Epithelial cell of prostate (primary cell): ENCODE results near the gene PPP6R1.

Experiments
- DNase-seq: peaks from one replicate; pipeline ENCODE4 v3.0.0-alpha.2; 2011; ENCODE audit warnings: low read depth, low spot score
- H3K27ac ChIP-seq: fragments of 450-650 bp; 2 replicates; pipeline ENCODE4 v1.5.1; 2017; ENCODE audit warnings: mild to moderate bottlenecking

The PPP6R1 gene

DNA sequence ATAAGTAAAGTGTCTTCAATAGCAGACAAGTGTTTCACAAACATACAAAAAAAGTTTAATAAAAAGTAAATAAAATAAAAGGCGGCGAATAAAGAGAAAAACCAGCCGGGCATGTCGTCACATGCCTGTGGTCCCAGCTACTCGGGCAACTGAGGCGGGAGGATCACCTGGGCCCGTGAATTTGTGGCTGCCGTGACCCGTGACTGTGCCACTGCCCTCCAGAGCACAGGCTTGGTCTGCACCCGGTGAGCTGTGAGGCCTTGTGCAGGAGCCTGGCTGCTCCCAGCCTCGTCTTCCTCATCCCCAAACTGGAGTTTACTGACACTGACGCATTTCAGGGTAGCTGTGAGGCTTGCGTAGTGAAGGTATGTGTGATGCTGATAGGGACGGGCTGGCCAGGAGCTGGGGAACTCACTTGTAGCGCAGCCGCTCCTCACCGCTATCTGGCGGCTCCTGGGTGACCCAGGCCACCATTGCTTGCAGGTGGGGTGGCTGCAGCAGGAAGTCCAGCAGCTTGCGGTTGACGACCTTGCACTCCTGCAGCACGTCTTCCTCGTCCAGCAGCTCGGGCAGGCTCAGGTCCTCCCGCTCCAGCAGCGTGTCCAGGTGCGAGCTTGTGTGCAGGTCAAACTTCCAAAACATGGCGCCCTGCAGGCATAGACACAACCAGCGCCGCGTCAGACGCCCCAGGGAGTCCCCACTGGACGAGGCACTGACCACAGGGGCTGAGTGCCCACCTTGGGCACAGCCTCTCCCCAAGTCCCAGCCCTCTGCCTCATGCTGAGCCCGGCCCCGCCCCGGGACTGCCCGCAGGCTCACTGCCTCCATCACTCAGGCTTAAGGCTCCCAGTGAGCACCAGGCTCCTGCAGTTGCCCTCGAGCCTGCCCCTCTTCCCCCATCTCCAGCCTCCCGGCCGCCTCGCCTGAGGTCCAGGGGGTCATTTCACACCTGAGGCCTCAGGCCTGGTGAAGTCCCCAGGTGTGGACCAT lies 12.1 kb downstream of the PPP6R1 start:
- no peak overlapping the region for H3K27ac ChIP-seq
- no peak for DNase-seq

DNA sequence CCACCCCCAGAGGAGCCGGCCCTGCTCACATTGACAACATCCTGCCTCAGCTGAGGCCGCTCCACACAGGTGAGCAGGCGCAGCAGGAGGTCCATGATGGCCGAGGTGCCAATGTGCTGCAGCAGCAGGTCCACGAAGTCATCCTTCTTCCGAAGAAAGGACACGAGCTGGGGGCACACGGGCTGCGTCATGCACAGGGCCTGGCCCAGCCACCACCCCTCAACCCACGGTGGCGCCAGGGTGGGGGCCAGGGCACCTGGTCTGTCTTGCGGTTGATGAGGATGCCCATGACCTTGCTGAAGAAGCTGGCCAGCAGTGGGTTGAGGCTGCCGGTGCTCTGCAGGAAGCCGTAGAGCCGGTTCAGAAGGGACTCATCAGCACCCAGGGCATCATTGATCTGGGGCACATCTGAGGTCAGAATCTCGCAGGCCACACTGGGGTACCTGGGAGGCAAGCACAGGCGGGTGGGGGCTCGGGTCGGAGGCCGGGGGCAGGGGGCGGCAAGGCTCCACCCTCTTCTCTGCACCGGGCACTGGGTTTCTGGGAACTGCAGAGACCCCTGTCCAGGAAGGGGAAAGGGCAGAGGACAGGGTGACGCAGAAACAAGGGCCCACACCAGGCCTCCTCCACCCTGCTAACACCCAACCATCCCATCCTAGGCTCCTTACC lies 13.4 kb downstream of the PPP6R1 start:
- no peak for DNase-seq
- no peak overlapping the region for H3K27ac ChIP-seq

DNA sequence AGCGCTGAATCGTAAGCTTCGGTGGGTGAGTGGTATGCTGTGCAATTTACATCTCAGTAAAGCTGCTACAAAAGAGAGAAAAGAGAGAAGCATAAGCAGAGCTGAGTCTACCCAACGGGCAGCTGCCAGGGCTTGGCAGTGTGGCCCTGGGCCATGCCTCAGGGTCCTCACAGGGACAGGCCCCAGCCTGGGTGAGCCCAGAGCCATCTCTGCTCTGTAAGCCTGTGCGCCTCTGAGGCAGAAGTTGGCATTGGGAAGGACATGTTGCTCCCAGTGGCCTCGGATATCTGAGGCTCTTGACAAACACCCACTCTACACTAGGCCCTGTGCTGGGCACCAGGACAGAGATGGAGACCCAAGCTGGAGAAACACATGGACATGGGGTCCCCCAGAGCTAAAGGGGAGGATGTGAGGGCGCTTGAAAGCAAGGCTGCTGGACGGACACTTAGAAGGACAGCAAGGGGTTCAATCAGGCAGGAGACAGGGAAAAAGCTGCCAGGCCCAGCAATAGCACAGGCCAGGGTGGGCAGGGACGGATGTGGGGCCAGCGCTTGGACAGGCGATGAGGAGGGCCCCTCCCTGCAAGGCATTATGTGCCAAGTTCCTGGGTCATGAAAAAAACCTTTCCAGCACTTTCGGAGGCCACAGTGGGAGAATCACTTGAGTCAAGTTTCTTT lies 14.7 kb downstream of the PPP6R1 start:
- DNase-seq: no peak
- no peak overlapping the region for H3K27ac ChIP-seq

DNA sequence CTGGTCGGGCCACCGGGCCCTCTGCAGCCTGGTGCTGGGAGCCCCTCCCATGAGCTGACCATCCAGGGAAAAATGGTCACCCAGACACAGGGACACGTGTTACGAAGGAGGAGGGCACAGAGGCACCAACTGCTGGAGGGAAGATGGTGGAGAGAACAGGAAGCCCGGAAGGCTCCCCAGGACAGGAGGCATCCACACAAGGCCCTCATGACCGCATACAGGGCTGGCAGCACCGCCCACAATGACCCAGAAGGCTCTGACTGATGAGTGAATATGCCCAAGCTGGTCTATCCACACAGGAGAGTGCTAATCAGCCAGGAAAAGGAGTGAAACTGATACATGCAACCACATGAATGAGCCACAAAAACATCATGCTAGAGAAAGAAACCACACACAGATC lies 16.3 kb downstream of the PPP6R1 start:
- no peak for DNase-seq
- no peak overlapping the region for H3K27ac ChIP-seq

DNA sequence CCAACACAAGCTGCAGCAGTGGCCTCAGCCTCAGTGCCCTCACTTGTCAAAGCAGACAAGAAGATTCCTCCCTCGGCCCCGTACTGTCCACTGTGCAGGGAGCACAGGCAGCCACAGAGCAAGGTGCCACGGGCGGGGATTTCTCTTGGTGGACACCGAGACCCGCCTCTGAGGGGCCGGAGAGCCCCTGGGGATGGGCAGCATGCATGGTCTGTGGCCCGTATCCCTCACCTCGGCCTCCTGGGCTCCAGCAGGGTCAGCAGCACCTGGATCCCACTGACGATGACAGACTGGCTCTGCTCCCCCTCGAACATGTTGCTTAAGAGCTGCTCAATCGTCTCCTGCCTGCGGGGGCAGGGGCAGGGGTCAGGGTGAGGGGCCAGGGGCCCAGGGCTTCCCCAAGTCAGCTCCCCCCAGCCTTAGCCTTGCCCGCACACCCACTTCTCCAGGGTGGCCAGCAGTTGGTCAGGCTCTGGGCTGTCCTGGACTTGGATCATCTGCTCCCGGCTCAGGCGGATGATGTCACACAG lies 16.8 kb downstream of the PPP6R1 start:
- no peak for DNase-seq
- no peak overlapping the region for H3K27ac ChIP-seq

DNA sequence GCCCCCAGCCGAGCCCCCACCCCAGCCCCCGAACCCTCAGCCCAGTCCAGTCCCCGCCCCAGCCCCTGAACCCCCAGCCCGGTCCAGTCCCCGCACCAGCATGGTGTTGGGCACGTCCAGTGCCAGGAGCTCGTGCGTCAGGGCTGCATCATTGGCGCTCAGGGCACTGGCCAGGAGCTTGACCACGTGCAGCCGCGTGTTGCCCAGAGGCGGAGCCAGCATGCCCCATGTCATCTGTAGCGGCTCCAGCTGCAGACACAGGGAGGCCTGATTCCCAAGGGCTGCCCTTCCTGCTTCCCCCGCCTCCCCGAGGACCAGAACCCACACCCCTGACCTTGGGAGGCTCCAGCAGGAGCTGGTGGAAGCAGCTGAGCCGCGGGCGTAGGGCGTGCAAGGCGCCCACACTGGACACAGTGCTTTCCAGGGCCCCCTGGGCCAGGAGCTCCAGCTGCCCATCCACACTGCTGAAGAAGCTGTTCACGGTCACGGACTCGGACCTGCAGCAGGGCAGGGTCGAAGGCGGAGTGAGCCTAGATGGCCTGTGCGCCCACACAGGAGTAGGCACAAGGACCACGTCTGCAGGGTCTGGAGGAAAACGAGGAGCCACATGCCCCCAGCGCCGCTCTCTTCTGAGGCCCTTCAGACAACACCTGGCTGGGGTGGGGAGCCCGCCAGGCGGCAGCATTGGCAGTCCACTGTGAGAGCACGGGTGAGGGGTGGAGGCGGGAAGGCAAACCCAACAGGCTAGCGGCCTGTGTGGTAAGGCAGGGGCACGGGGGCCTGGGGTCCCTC lies 17.5 kb downstream of the PPP6R1 start:
- no peak overlapping the region for H3K27ac ChIP-seq
- DNase-seq: no peak

DNA sequence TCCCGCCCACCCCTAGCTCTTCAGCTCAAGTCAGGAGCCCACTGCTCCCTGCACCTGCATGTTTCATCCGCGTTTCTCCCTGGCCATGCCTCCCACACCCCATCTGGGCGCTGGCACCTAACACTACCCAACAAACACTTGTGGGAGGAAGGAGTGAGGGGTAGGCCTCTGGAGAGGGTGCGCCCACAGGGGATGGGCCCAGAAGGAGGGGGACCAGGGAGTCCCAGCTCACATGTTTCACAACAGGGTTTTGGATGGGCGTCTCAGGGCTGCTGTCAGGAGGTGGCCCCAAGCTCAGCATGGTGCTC lies 18.1 kb downstream of the PPP6R1 start:
- DNase-seq: no peak
- H3K27ac ChIP-seq: no peak overlapping the region

DNA sequence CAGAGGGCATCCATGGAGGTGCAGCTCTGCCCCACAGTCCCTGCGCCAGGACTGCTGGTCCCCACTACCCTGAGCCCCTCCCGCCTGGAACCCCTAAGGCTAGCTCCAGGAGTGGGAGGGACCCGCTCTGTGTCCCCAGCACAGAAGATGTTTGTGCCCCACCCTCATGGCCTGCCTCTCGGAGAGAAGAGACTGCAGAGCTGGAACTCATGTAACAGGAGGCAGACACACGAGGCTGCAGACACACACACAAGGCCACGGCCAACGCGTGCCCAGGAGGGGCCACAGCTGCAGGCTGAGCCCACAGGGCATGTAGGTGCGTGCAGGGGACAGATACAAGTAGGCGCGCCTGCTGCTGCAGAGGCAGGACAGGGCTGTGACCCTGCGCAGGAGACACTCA lies 19.8 kb downstream of the PPP6R1 start:
- DNase-seq: no peak
- H3K27ac ChIP-seq: no peak overlapping the region

DNA sequence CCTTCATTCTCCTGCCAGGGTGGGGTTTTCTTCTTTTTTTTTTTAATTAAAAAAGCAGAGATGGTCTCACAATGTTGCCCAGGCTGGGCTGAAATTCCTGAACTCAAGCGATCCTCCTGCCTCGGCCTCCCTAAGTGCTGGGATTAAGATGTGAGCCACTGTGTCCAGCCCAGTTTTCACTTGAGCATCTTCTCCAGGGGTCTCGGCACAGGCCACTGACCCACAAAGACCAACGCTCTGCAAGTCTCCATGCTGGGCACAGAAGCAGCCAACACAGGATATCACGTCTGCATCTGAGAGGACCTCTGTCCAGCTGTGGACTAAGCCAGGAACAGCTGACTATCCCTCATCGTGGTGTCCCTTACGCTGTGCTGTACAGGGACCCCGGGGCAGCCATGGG lies 20.8 kb downstream of the PPP6R1 start:
- H3K27ac ChIP-seq: no peak overlapping the region
- no peak for DNase-seq

DNA sequence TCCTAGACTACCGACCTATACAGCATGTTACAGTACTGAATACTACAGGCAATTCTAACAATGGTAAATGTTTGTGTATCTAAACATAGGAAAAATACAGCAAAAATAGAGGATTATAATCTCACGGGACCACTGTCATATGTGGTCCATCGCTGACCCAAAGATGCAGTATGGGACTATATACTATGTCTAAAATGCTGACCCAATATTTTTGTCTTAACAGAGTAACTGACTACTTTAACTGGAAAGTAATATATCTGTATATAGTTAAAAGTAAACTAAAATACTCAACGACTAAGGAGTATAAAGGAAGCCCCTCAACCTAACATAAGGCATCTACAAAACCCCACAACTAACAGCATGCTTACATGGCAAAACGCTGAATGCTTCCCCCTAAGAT lies 25.8 kb downstream of the PPP6R1 start:
- no peak overlapping the region for H3K27ac ChIP-seq
- no peak for DNase-seq

DNA sequence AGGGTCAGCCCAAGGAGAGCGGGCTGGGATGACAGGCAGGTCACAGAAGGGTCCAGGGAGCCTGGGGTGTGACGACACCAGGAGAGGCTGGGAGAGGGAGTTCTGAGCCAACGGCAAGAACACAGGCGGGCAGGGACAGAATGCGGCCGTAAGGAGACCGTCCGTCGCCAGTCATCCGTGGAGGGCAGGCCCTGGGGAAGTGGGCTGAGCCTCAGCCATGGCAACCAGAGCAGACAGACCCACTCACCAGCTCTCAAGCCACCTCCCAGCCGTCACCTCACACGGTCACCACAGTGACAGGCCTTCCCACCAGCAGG lies 26.6 kb downstream of the PPP6R1 start:
- H3K27ac ChIP-seq: no peak overlapping the region

DNA sequence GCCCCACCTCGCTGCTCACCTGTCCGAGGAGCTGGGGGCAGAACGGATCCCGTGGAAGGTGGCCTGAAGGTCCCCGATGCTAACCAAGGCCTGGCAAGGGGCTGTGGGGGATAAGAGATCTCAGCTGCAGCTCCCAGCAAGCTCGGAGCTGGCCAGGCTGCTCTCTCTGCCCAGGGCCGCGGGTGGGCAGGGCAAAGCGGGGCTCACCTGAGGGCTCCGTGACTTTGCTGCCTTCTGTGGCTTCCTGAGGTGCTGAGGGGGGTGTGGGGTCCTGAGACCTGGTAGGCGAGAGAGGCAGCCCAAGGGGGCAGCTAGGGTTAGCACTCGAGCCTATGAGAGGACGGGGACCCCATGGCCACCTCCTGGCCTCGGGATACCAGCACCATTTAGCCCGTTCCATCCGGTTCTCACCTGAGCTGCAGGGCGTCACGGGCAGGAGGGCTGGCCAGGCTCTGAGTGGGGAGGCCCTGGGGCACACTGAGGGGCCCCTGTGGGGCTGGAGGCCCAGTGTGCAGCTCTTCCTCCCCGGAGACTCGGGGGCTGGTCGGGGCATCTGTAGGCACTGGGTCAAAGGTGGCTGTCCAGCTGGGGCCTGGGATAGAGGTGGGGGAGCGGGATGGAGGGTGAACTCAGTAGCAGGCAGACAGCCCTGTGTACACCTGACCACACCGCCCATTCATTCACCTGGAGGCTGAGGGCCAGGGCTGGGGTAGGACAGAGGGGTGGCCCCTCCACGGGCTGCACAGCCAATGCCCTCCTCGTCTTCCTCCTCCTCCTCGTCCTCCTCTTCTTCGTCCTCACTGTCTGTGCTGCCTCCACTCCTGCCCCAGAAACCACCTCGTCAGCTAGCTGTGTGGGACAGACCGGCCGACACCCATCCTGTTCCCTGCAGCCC lies 27.2 kb downstream of the PPP6R1 start:
- no peak for DNase-seq
- no peak overlapping the region for H3K27ac ChIP-seq

More for the DNA sequence above, 26.6 kb downstream of the PPP6R1 start:
- no peak for DNase-seq

DNA sequence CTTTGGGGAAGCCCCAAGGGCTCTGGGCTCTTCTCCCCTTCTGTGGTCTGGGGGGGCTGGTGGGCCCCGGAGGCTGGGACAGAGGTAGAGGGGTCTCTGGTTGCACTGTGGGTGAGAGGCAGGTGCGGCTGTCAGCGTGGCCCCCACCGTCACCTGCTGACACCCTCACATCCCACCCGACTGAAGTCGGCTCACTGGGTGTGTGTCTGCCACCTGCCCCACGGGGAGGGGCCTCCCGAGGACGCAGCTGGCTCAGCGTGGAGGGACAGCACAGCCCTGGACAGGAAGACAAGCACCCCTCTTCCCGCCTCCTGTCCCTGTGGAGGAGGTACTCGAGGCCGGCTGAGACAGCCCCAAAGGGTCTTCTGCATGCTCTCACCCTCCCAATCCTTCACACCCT lies 28.0 kb downstream of the PPP6R1 start:
- no peak for DNase-seq
- no peak overlapping the region for H3K27ac ChIP-seq

DNA sequence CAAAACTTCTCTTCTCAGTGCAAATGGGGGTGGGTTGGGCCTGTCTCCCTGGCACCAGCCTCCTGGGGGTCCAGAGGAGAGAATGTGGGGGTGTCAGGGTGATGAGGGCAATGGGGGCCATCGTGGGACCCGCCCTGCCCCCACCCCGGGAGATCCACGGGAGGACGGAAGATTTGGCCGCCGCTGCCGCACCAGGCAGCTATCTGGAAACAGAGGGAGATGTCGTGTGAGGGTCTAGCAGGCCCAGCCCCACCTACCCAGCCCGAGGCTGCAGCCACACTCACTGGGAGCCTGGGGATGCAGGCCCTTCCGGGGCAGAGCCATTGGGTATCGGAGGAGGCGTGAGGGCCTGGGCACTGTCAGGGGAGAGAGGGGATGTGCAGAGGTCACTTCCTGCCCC lies 28.5 kb downstream of the PPP6R1 start:
- DNase-seq: no peak

DNA sequence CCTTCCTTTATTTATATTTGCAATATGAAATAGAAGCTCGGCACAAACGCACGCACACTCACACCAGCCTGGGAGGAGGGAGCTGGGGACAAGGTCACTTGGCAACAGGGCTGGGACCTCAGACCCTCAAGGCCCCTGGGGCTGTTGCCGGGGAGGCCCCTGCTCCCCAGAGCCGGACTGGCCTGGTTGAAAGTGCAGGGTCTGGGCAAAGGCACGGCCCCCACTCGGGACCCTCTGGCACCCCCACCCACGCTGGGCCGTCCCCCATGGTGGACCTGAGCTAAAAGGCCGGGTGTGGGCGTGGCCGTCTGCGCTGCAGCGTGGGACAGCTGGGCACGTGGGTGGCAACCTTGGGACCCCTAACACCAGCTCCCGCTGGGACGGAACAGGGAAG lies 29.0 kb downstream of the PPP6R1 start:
- no peak overlapping the region for H3K27ac ChIP-seq
- no peak for DNase-seq

More for the DNA sequence above, 28.5 kb downstream of the PPP6R1 start:
- H3K27ac ChIP-seq: no peak overlapping the region

DNA sequence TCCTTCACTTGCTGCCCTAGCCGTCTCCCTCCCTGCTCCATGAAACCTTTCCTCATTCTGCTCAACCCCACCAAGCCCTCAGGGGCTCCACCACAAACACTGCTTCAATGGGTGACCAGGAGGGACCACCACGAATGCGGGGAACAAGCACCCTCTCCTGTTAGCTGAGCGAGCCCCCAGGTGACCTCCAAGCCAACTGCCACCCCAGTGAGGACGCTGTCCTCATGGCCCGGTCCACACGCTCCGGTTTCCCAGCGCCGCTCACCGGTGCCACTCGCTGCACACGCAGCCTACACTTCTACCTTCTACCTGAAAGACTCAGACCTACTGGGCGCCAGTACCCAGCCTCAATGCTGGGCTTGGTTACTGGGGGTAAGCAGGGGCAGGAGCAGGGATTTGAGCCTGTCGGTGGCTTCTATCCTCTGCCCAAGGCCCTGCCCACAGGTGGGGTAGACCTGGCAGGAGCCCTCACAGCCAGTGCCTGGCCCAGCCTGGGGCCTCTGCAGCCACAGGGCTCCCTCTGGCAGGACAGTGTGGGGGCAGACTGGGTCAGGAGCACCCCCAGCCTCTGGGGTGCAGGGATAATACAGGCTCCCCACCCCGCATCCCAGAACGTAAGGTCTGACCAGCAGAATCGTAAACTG lies 29.6 kb downstream of the PPP6R1 start:
- no peak for DNase-seq
- no peak overlapping the region for H3K27ac ChIP-seq

DNA sequence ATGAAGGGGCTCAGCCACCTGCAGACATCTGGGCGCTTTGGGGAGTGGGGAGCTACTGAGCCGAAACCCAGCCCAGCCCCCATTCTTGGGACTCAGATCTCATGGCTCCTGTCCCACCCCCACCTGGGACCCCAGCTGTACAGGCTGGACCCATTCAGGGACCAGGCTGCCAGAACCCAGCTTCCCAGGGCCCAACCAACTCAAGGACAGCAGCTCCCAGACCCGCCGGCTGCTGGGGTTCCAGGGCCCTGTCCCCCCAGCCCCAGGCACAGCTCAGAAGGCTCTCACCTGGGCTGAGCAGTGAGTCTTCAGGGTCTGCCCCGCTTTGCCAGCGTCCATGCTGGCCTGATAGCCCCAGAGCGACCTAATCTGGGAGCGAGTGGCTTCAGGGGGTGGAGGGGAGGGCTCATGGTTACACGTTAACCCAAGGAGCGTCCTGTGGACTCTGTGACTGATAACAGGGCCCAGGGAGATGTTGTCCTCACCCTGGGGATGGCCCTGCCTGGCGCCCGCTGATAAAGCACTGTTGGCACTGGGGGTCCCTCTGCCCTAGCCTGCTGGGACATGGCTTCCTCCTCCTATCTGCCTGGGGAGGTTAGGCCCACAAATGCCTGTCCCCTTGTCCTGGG lies 30.3 kb downstream of the PPP6R1 start, which contains the start of gene TMEM86B:
TSS of gene TMEM86B (minus strand) at position 361 of the 629 bp plus-strand sequence. CDS start at position 339, 22 bp downstream.
- no peak within 1 kb of the TSS for H3K27ac ChIP-seq
- DNase-seq: no peak

DNA sequence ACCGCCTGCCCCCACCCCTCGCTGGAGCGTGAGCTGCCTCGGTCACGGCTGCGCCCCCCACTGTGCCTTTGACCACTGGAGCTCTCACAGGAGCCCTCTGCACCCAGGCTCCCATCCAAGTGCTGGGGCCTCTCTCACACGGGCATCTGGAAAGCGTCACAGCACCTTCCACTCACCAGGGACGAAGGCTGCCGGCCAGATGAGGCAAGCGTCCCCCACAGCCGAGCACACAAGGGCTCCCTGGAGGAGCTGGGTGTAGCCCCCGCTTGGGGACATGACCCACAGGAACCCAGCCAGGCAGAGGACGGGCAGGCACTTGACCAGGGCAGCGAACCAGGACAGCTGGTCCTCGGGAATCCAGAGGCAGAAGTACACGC lies 30.8 kb downstream of the PPP6R1 start:
- no peak for DNase-seq
- H3K27ac ChIP-seq: no peak overlapping the region
